HepG2 (cell line): ENCODE results near the gene INF2. TPM values are rescaled to one million over a fixed set of nuclear protein-coding genes. Genes with fewer than 3 reads are reported as not detected.

Source experiments
- ASH2L ChIP-seq: fragments of 300-600, 200-600 bp; sonication (generic); IDR thresholded peaks from 2 replicates; pipeline ENCODE4 v1.7.0; 2017; ENCODE audit warnings: low read depth, mild to moderate bottlenecking, moderate library complexity, mixed read lengths, low read length; ENCODE audit not compliant: insufficient read length
- DNMT3B ChIP-seq: conservative IDR thresholded peaks from 2 replicates; pipeline ENCODE4 v1.6.1; 2016; ENCODE audit warnings: missing biosample characterization, control low read depth
- FOXK1 ChIP-seq: sonication (generic); formaldehyde crosslinking; IDR thresholded peaks from 2 replicates; pipeline ENCODE4 v1.4.0; 2020; ENCODE audit warnings: low read depth, missing genetic modification reagents, borderline replicate concordance
- KMT2B ChIP-seq: IDR thresholded peaks from 2 replicates; pipeline ENCODE4 v1.6.1; 2016; ENCODE audit warnings: missing genetic modification reagents, missing compliant biosample characterization
- MAF1 ChIP-seq: sonication (generic); formaldehyde crosslinking; IDR thresholded peaks from 2 replicates; pipeline ENCODE4 v1.5.0; 2020; ENCODE audit warnings: missing genetic modification reagents, borderline replicate concordance
- MAFK ChIP-seq, 2 experiments: IDR thresholded peaks in 1 of 2; conservative IDR thresholded peaks in 1 of 2; 2 replicates each; pipeline ENCODE4 v1.6.1; 2011; ENCODE audit warnings: improper control_type of control experiment in 2 of 2, low read length in 2 of 2
- NCOA2 ChIP-seq: sonication (generic); formaldehyde crosslinking; IDR thresholded peaks from 2 replicates; pipeline ENCODE4 v1.8.0; 2022; ENCODE audit warnings: inconsistent platforms
- RCOR2 ChIP-seq: IDR thresholded peaks from 2 replicates; pipeline ENCODE4 v1.6.1; 2016; ENCODE audit warnings: missing biosample characterization, missing genetic modification reagents
- SMC3 ChIP-seq: IDR thresholded peaks from 2 replicates; pipeline ENCODE4 v1.6.1; 2011; ENCODE audit warnings: low read length, improper control_type of control experiment
- XBP1 ChIP-seq: sonication (generic); formaldehyde crosslinking; IDR thresholded peaks from 2 replicates; pipeline ENCODE4 v1.5.0; 2020; ENCODE audit warnings: missing genetic modification reagents
- ZNF224 ChIP-seq: sonication (generic); formaldehyde crosslinking; IDR thresholded peaks from 2 replicates; pipeline ENCODE4 v1.5.0; 2020; ENCODE audit warnings: mild to moderate bottlenecking, missing genetic modification reagents
- ZNF414 ChIP-seq: sonication (generic); formaldehyde crosslinking; IDR thresholded peaks from 2 replicates; pipeline ENCODE4 v1.5.0; 2020; ENCODE audit warnings: missing genetic modification reagents
- ZNF574 ChIP-seq: sonication (generic); formaldehyde crosslinking; IDR thresholded peaks from 2 replicates; pipeline ENCODE4 v1.4.0; 2020; ENCODE audit warnings: missing genetic modification reagents
- ZNF605 ChIP-seq: sonication (generic); formaldehyde crosslinking; IDR thresholded peaks from 2 replicates; pipeline ENCODE4 v1.8.0; 2022; ENCODE audit warnings: mild to moderate bottlenecking, missing genetic modification reagents
- ZNF724P ChIP-seq: sonication (generic); formaldehyde crosslinking; IDR thresholded peaks from 2 replicates; pipeline ENCODE4 v1.8.0; 2022; ENCODE audit warnings: missing genetic modification reagents, borderline replicate concordance
- ZNF768 ChIP-seq: sonication (generic); formaldehyde crosslinking; IDR thresholded peaks from 2 replicates; pipeline ENCODE4 v1.4.0; 2020; ENCODE audit warnings: missing genetic modification reagents
- ZNF788 ChIP-seq: sonication (generic); formaldehyde crosslinking; IDR thresholded peaks from 2 replicates; pipeline ENCODE4 v1.5.0; 2020; ENCODE audit warnings: mild to moderate bottlenecking, missing genetic modification reagents, borderline replicate concordance
- polyA plus RNA-seq, 8 experiments: library from polyadenylated mRNA; depleted of rRNA in 3 of 8; stranded (reverse) in 7 of 8; unstranded in 1 of 8; fragments of >200 nt; fragmentation: Illumina TruSeq in 4 of 8; extraction: Trizol in 4 of 8; gene quantifications; 2 replicates each; pipeline versions ENCODE4 v1.2.1 to v1.2.3, GENCODE V29; 2011 to 2016; ENCODE audit warnings: low read depth in 4 of 8, missing spikeins in 1 of 8, mixed read lengths in 1 of 8; ENCODE audit not compliant: insufficient read depth in 1 of 8
- total RNA-seq, 5 experiments: library from RNA; depleted of rRNA; stranded (reverse); fragments of >200 nt; fragmentation: Illumina TruSeq; extraction: Trizol; gene quantifications; 2 replicates each; pipeline ENCODE4 v1.2.3, GENCODE V29; 2016; ENCODE audit warnings: low read depth in 1 of 5
- TF ChIP-seq, protein P1 (sequence below), 2 experiments: sonication (generic) in 1 of 2; formaldehyde crosslinking in 1 of 2; IDR thresholded peaks; 2 replicates each; pipeline versions ENCODE4 v1.4.0 to v1.6.1; 2018 to 2020; ENCODE audit warnings: missing genetic modification reagents in 2 of 2, borderline replicate concordance in 1 of 2, low read depth in 1 of 2, mild to moderate bottlenecking in 1 of 2, missing biosample characterization in 1 of 2
- TF ChIP-seq, protein P2 (sequence below): sonication (generic); formaldehyde crosslinking; IDR thresholded peaks from 2 replicates; pipeline ENCODE4 v1.5.1; 2020; ENCODE audit warnings: missing genetic modification reagents, mild to moderate bottlenecking, borderline replicate concordance
- TF ChIP-seq, protein P3 (sequence below): sonication (generic); formaldehyde crosslinking; IDR thresholded peaks from 2 replicates; pipeline ENCODE4 v1.8.1; 2023; ENCODE audit warnings: mild to moderate bottlenecking, inconsistent platforms, moderate library complexity, missing genetic modification reagents, borderline replicate concordance

The INF2 gene
- total and polyA plus RNA-seq, 2 of the 13 experiments (the other 11 are each of a cell fraction or from before 2014, with no cell fraction given): 16.4 to 26.4 TPM

GRCh38 chr14:104752735-104753527 lies 63.5 kb downstream of the INF2 start, which contains the start of gene SIVA1 (continued):
- TF ChIP-seq ZNF224 (no peak), ZNF605 (CRISPR knock-in tag) (peak; percentile 39; the same call in 1 of the 2 replicates), MAFK (conservative IDR thresholded peaks at IDR 0.05 in 1 of 2, IDR thresholded peaks at IDR 0.05 in 1 of 2; ENCODE audit: low read length in 2 of 2) (no peak), XBP1 (CRISPR knock-in tag) (no peak), ZNF414 (CRISPR knock-in tag) (no peak; the same call in 1 of the 2 replicates), ZNF768 (CRISPR knock-in tag) (peak; percentile 69; the same call in 1 of the 2 replicates), DNMT3B (no peak), KMT2B (peak; percentile 76), RCOR2 (CRISPR knock-in tag) (no peak), ASH2L (peak; percentile 66), FOXK1 (CRISPR knock-in tag) (no peak), SMC3 (no peak), NCOA2 (CRISPR knock-in tag) (no peak), MAF1 (CRISPR knock-in tag) (no peak), ZNF788 (0 out of 2 replicates have a peak, but pooled peaks have one; percentile 41), ZNF574 (CRISPR knock-in tag) (peak; percentile 72; the same call in 1 of the 2 replicates), ZNF724P (CRISPR knock-in tag) (0 out of 2 replicates have a peak, but pooled peaks have one; percentile 50)
- TF ChIP-seq, protein P1, sequence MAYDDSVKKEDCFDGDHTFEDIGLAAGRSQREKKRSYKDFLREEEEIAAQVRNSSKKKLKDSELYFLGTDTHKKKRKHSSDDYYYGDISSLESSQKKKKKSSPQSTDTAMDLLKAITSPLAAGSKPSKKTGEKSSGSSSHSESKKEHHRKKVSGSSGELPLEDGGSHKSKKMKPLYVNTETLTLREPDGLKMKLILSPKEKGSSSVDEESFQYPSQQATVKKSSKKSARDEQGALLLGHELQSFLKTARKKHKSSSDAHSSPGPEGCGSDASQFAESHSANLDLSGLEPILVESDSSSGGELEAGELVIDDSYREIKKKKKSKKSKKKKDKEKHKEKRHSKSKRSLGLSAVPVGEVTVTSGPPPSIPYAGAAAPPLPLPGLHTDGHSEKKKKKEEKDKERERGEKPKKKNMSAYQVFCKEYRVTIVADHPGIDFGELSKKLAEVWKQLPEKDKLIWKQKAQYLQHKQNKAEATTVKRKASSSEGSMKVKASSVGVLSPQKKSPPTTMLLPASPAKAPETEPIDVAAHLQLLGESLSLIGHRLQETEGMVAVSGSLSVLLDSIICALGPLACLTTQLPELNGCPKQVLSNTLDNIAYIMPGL (CRISPR knock-in tag; IDR thresholded peaks at IDR 0.05; ENCODE audit: borderline replicate concordance in 1 of 2, low read depth in 1 of 2): peak; percentile 28 to 80; a peak in 3 of 4 replicates
- TF ChIP-seq, protein P2, sequence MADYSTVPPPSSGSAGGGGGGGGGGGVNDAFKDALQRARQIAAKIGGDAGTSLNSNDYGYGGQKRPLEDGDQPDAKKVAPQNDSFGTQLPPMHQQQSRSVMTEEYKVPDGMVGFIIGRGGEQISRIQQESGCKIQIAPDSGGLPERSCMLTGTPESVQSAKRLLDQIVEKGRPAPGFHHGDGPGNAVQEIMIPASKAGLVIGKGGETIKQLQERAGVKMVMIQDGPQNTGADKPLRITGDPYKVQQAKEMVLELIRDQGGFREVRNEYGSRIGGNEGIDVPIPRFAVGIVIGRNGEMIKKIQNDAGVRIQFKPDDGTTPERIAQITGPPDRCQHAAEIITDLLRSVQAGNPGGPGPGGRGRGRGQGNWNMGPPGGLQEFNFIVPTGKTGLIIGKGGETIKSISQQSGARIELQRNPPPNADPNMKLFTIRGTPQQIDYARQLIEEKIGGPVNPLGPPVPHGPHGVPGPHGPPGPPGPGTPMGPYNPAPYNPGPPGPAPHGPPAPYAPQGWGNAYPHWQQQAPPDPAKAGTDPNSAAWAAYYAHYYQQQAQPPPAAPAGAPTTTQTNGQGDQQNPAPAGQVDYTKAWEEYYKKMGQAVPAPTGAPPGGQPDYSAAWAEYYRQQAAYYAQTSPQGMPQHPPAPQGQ (CRISPR knock-in tag): no peak
- TF ChIP-seq, protein P3, sequence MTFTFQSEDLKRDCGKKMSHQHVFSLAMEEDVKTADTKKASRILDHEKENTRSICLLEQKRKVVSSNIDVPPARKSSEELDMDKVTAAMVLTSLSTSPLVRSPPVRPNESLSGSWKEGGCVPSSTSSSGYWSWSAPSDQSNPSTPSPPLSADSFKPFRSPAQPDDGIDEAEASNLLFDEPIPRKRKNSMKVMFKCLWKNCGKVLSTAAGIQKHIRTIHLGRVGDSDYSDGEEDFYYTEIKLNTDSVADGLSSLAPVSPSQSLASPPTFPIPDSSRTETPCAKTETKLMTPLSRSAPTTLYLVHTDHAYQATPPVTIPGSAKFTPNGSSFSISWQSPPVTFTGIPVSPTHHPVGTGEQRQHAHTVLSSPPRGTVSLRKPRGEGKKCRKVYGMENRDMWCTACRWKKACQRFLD (CRISPR knock-in tag): no peak; the same call in 1 of the 2 replicates
